ENCODE data around the gene RIPPLY2. TPM values are rescaled to one million over a fixed set of nuclear protein-coding genes. Genes with fewer than 3 reads are reported as not detected.

The RIPPLY2 gene
- total RNA-seq, 1 experiment from 2014 or later, result 3.0 TPM

GRCh38 chr6:83844170-83844569 is 9.0 kb upstream of the RIPPLY2 start:
- TF ChIP-seq EZH2 (IDR thresholded peaks at IDR 0.05; ENCODE audit: borderline replicate concordance, low read depth, low read length, poor library complexity, severe bottlenecking) (no peak), CTCF (conservative IDR thresholded peaks at IDR 0.05; ENCODE audit: low read depth, low read length) (no peak)
- BruUV-seq (replicated peaks), result no TSS peak
- intact Hi-C loops (cut with micrococcal nuclease; ENCODE audit: unreplicated experiment), result no loop called here
- Histone ChIP-seq H3K27ac (ENCODE audit: low read depth, low read length, poor library complexity, severe bottlenecking) (no peak overlapping the region), H3K27me3 (replicated peaks; ENCODE audit: insufficient read depth, low read depth, low read length, poor library complexity) (no peaks in the 10 kb centered on the region), H3K4me3 (ENCODE audit: low read depth, low read length, poor library complexity, severe bottlenecking) (no peak overlapping the region), H3K9me3 (ENCODE audit: low read depth, low read length, poor library complexity, severe bottlenecking) (peaks cover 6% of the 10 kb centered on the region), H3K36me3 (ENCODE audit: insufficient read depth, low read length, poor library complexity, severe bottlenecking) (no peaks in the 10 kb centered on the region), H3K4me1 (ENCODE audit: insufficient read depth, low read length, poor library complexity, severe bottlenecking) (no peaks in the 10 kb centered on the region)
- DNase-seq (ENCODE audit: low spot score), result no peak
- ChIA-PET CTCF (no interaction called here), POLR2A (ENCODE audit: low non-redundant PET) (no interaction called here)

GRCh38 chr6:83846291-83846690 is 6.9 kb upstream of the RIPPLY2 start:
- TF ChIP-seq EZH2 (IDR thresholded peaks at IDR 0.05; ENCODE audit: borderline replicate concordance, low read depth, low read length, poor library complexity, severe bottlenecking) (no peak), CTCF (conservative IDR thresholded peaks at IDR 0.05; ENCODE audit: low read depth, low read length) (no peak)
- Histone ChIP-seq H3K27ac (ENCODE audit: low read depth, low read length, poor library complexity, severe bottlenecking) (no peak overlapping the region), H3K27me3 (replicated peaks; ENCODE audit: insufficient read depth, low read depth, low read length, poor library complexity) (no peaks in the 10 kb centered on the region), H3K4me1 (ENCODE audit: insufficient read depth, low read length, poor library complexity, severe bottlenecking) (no peaks in the 10 kb centered on the region), H3K36me3 (ENCODE audit: insufficient read depth, low read length, poor library complexity, severe bottlenecking) (no peaks in the 10 kb centered on the region), H3K9me3 (ENCODE audit: low read depth, low read length, poor library complexity, severe bottlenecking) (peaks cover 2% of the 10 kb centered on the region), H3K4me3 (ENCODE audit: low read depth, low read length, poor library complexity, severe bottlenecking) (no peak overlapping the region)
- intact Hi-C loops (cut with micrococcal nuclease; ENCODE audit: unreplicated experiment), result no loop called here
- DNase-seq (ENCODE audit: low spot score), result no peak
- ChIA-PET POLR2A (ENCODE audit: low non-redundant PET) (no interaction called here), CTCF (no interaction called here)
- BruUV-seq (replicated peaks), result no TSS peak

- Histone ChIP-seq H3K4me3 (ENCODE audit: low read depth, low read length, poor library complexity, severe bottlenecking) (no peak overlapping the region), H3K4me1 (ENCODE audit: insufficient read depth, low read length, poor library complexity, severe bottlenecking) (no peaks in the 10 kb centered on the region), H3K27ac (ENCODE audit: low read depth, low read length, poor library complexity, severe bottlenecking) (no peak overlapping the region), H3K36me3 (ENCODE audit: insufficient read depth, low read length, poor library complexity, severe bottlenecking) (no peaks in the 10 kb centered on the region), H3K27me3 (replicated peaks; ENCODE audit: insufficient read depth, low read depth, low read length, poor library complexity) (peaks cover 4% of the 10 kb centered on the region), H3K9me3 (ENCODE audit: low read depth, low read length, poor library complexity, severe bottlenecking) (no peaks in the 10 kb centered on the region)
- intact Hi-C loops (cut with micrococcal nuclease; ENCODE audit: unreplicated experiment), result no loop called here
- no peak for DNase-seq (ENCODE audit: low spot score)
- CTCF ChIA-PET, result no interaction called here
- no peak for TF ChIP-seq EZH2 (IDR thresholded peaks at IDR 0.05; ENCODE audit: borderline replicate concordance, low read depth, low read length, poor library complexity, severe bottlenecking)
- TF ChIP-seq CTCF (conservative IDR thresholded peaks at IDR 0.05; ENCODE audit: low read depth, low read length), result no peak
- POLR2A ChIA-PET (ENCODE audit: low non-redundant PET), result no interaction called here
- BruUV-seq (replicated peaks), result no TSS peak
These were observed 6.0 kb upstream of the RIPPLY2 start for GRCh38 chr6:83847179-83847578.
